Measurements from ENCODE around the gene EIPR1. TPM values are rescaled to one million over a fixed set of nuclear protein-coding genes. Genes with fewer than 3 reads are reported as not detected.

The EIPR1 gene
- total RNA-seq, 1 donor from 2014 or later, result 35.9 TPM

- no peak for DNase-seq (ENCODE audit: low spot score)
Observed at GRCh38 chr2:3319745-3320566, 57.7 kb downstream of the EIPR1 start.

DNA sequence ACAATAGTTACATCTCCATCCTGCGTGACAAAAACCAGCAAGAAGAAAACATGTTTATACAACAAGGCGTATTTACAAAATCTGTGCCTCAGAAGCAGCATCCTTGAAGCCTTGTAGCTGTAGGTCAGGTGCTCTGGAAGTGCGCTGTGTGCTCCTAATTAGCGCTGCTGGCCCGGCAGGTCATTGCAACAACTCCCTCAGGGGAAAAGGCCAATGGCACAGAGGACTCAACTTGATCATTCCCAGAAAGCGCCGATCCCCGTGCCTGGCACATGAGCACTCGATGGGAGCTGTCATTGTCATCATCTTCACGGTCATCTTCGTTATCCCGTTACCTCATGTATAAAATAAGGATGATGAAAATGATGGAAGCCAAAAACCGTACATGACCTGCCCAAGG, 58.5 kb downstream of the EIPR1 start:
- H3K27ac Mint-ChIP-seq (ENCODE audit: unreplicated experiment), result no peak overlapping the region
- H3K4me1 Mint-ChIP-seq (ENCODE audit: unreplicated experiment), result no peaks in the 10 kb centered on the region
- TF ChIP-seq CTCF (IDR thresholded peaks at IDR 0.05; ENCODE audit: unreplicated experiment), result no peak
- no peak for DNase-seq (ENCODE audit: low spot score)
- H3K36me3 Mint-ChIP-seq (ENCODE audit: low read depth, unreplicated experiment), result peaks cover 21% of the 10 kb centered on the region
- H3K27me3 Mint-ChIP-seq (ENCODE audit: unreplicated experiment), result no peaks in the 10 kb centered on the region
- no peaks in the 10 kb centered on the region for H3K9me3 Mint-ChIP-seq (ENCODE audit: unreplicated experiment)
- peak overlapping the region; percentile 16 for H3K4me3 Mint-ChIP-seq (ENCODE audit: unreplicated experiment)

More at GRCh38 chr2:3319745-3320566, 57.7 kb downstream of the EIPR1 start:
- H3K36me3 Mint-ChIP-seq (ENCODE audit: low read depth, unreplicated experiment), result peaks cover 21% of the 10 kb centered on the region
- peak overlapping the region; percentile 34 for H3K4me3 Mint-ChIP-seq (ENCODE audit: unreplicated experiment)
- H3K27me3 Mint-ChIP-seq (ENCODE audit: unreplicated experiment), result no peaks in the 10 kb centered on the region
- H3K9me3 Mint-ChIP-seq (ENCODE audit: unreplicated experiment), result no peaks in the 10 kb centered on the region
- TF ChIP-seq CTCF (IDR thresholded peaks at IDR 0.05; ENCODE audit: unreplicated experiment), result no peak
- H3K4me1 Mint-ChIP-seq (ENCODE audit: unreplicated experiment), result no peaks in the 10 kb centered on the region
- no peak overlapping the region for H3K27ac Mint-ChIP-seq (ENCODE audit: unreplicated experiment)

- no peak for TF ChIP-seq CTCF (IDR thresholded peaks at IDR 0.05; ENCODE audit: unreplicated experiment)
- no peak overlapping the region for H3K27ac Mint-ChIP-seq (ENCODE audit: unreplicated experiment)
Observed at GRCh38 chr2:3317871-3318590, 59.6 kb downstream of the EIPR1 start.

GRCh38 chr2:3317277-3317685, 60.3 kb downstream of the EIPR1 start:
- Mint-ChIP-seq H3K4me3 (ENCODE audit: unreplicated experiment) (no peak overlapping the region), H3K9me3 (ENCODE audit: unreplicated experiment) (no peaks in the 10 kb centered on the region), H3K4me1 (ENCODE audit: unreplicated experiment) (peaks cover 10% of the 10 kb centered on the region), H3K36me3 (ENCODE audit: low read depth, unreplicated experiment) (peaks cover 21% of the 10 kb centered on the region), H3K27ac (ENCODE audit: unreplicated experiment) (no peak overlapping the region), H3K27me3 (ENCODE audit: unreplicated experiment) (peaks cover 4% of the 10 kb centered on the region)
- DNase-seq (ENCODE audit: low spot score), result no peak
- no peak for TF ChIP-seq CTCF (IDR thresholded peaks at IDR 0.05; ENCODE audit: unreplicated experiment)

More at GRCh38 chr2:3317871-3318590, 59.6 kb downstream of the EIPR1 start:
- Mint-ChIP-seq H3K4me1 (ENCODE audit: unreplicated experiment) (peaks cover 5% of the 10 kb centered on the region), H3K36me3 (ENCODE audit: low read depth, unreplicated experiment) (peaks cover 21% of the 10 kb centered on the region), H3K9me3 (ENCODE audit: unreplicated experiment) (no peaks in the 10 kb centered on the region), H3K4me3 (ENCODE audit: unreplicated experiment) (no peak overlapping the region), H3K27me3 (ENCODE audit: unreplicated experiment) (peaks cover 2% of the 10 kb centered on the region)
- no peak for DNase-seq (ENCODE audit: low spot score)

Data from endothelial cell (in vitro differentiated cells).